IPS-18c (cell line): ENCODE measurements around the gene SMPD4.
"Not testable (repeated sequence)": the region's sequence is repeated elsewhere in the genome, so short reads cannot be mapped to it uniquely, and the experiment has no call there.

Experiments
- H3K4me3 ChIP-seq: 2 replicates; pipeline ENCODE4 v1.7.0; 2013; ENCODE audit warnings: low read depth, mild to moderate bottlenecking, low read length, moderate library complexity; ENCODE audit not compliant: insufficient read depth
- H3K9me3 ChIP-seq: one replicate; pipeline ENCODE4 v1.6.1; 2013; ENCODE audit warnings: mild to moderate bottlenecking, low read length, moderate library complexity; ENCODE audit not compliant: control insufficient read depth, insufficient read depth

Gene SMPD4

GRCh38 chr2:130150181-130151144, 30.9 kb downstream of the SMPD4 start:
- no peak overlapping the region for H3K4me3 ChIP-seq
- no peaks in the 10 kb centered on the region for H3K9me3 ChIP-seq

- H3K4me3 ChIP-seq, H3K9me3 ChIP-seq: not testable (repeated sequence)
Measured at GRCh38 chr2:130148515-130148914, 32.9 kb downstream of the SMPD4 start.

GRCh38 chr2:130145006-130145414, 36.4 kb downstream of the SMPD4 start, which contains the start of gene CCDC74B:
Gene CCDC74B (minus strand): TSS chr2:130145112. CDS start chr2:130144996, 116 bp downstream.
- not testable (repeated sequence) for H3K9me3 ChIP-seq
- peak within 1 kb of the TSS; percentile 36; the same call in 1 of the 2 replicates for H3K4me3 ChIP-seq

GRCh38 chr2:130143266-130144039, 37.9 kb downstream of the SMPD4 start:
- not testable (repeated sequence) for H3K9me3 ChIP-seq
- H3K4me3 ChIP-seq = peak overlapping the region; percentile 24; the same call in 1 of the 2 replicates

GRCh38 chr2:130142396-130143265, 38.8 kb downstream of the SMPD4 start:
- H3K4me3 ChIP-seq, H3K9me3 ChIP-seq: not testable (repeated sequence)

- H3K4me3 ChIP-seq, H3K9me3 ChIP-seq: not testable (repeated sequence)
Measured at GRCh38 chr2:130141645-130142370, 39.6 kb downstream of the SMPD4 start.

GRCh38 chr2:130141002-130141401, 40.4 kb downstream of the SMPD4 start:
- not testable (repeated sequence) for H3K9me3 ChIP-seq

GRCh38 chr2:130140516-130140915, 40.9 kb downstream of the SMPD4 start:
- not testable (repeated sequence) for H3K4me3 ChIP-seq, H3K9me3 ChIP-seq

More at GRCh38 chr2:130141002-130141401, 40.4 kb downstream of the SMPD4 start:
- not testable (repeated sequence) for H3K4me3 ChIP-seq

GRCh38 chr2:130139331-130140280, 41.8 kb downstream of the SMPD4 start:
- not testable (repeated sequence) for H3K4me3 ChIP-seq, H3K9me3 ChIP-seq

GRCh38 chr2:130138841-130139251, 42.6 kb downstream of the SMPD4 start:
- not testable (repeated sequence) for H3K4me3 ChIP-seq, H3K9me3 ChIP-seq

GRCh38 chr2:130138326-130138725, 43.1 kb downstream of the SMPD4 start:
- H3K9me3 ChIP-seq, H3K4me3 ChIP-seq: not testable (repeated sequence)

GRCh38 chr2:130137118-130137517, 44.3 kb downstream of the SMPD4 start:
- H3K4me3 ChIP-seq, H3K9me3 ChIP-seq: not testable (repeated sequence)

GRCh38 chr2:130136546-130136945, 44.9 kb downstream of the SMPD4 start:
- H3K9me3 ChIP-seq, H3K4me3 ChIP-seq: not testable (repeated sequence)

- Histone ChIP-seq H3K9me3 (no peaks in the 10 kb centered on the region), H3K4me3 (no peak overlapping the region)
Measured at GRCh38 chr2:130135692-130136541, 45.5 kb downstream of the SMPD4 start.
